Heart left ventricle (tissue), 16 donors: ENCODE data around the gene TMEM120B. TPM values are rescaled to one million over a fixed set of nuclear protein-coding genes. Genes with fewer than 3 reads are reported as not detected.
A peak's percentile ranks its signal among the peaks of the same experiment; 100 is the strongest.

Experiments used
- ATAC-seq, 4 donors: fragments of 200-7000 bp; cut with Tn5 transposase; one replicate each; pipeline ENCODE4 v1.9.1; 2020 to 2022; ENCODE audit warnings: moderate library complexity in 4 of 4, mild to moderate bottlenecking in 3 of 4, moderate number of reproducible peaks in 1 of 4
- DNase-seq, 5 donors: peaks; one replicate each; pipeline ENCODE4 v3.0.0-alpha.2; 2020
- H3K27ac ChIP-seq, 12 donors: fragments of 200-600 bp; sonication (generic) in 4 of 12; one replicate each; pipeline versions ENCODE4 v1.5.0 to v1.8.0; 2016 to 2022; ENCODE audit warnings: mild to moderate bottlenecking in 2 of 12
- H3K27me3 ChIP-seq, 9 donors: fragments of 200-600 bp; sonication (generic) in 2 of 9; one replicate each; pipeline versions ENCODE4 v1.5.1 to v1.8.0; 2016 to 2022; ENCODE audit warnings: mild to moderate bottlenecking in 3 of 9
- H3K36me3 ChIP-seq, 9 donors: fragments of 200-600 bp; sonication (generic) in 2 of 9; one replicate each; pipeline versions ENCODE4 v1.5.0 to v1.8.0; 2018 to 2022; ENCODE audit warnings: mild to moderate bottlenecking in 2 of 9
- H3K4me1 ChIP-seq, 12 donors: fragments of 200-600 bp; sonication (generic) in 4 of 12; one replicate each; pipeline versions ENCODE4 v1.5.0 to v1.8.0; 2016 to 2022; ENCODE audit warnings: mild to moderate bottlenecking in 3 of 12
- H3K4me3 ChIP-seq, 12 donors: fragments of 200-600 bp; sonication (generic) in 4 of 12; one replicate each; pipeline versions ENCODE4 v1.5.0 to v1.8.0; 2017 to 2022; ENCODE audit warnings: mild to moderate bottlenecking in 9 of 12, moderate library complexity in 4 of 12
- H3K9me3 ChIP-seq, 12 donors: fragments of 200-600 bp; sonication (generic) in 4 of 12; one replicate each; pipeline versions ENCODE4 v1.5.0 to v1.8.0; 2016 to 2022; ENCODE audit warnings: mild to moderate bottlenecking in 1 of 12
- CTCF ChIP-seq, 12 donors: fragments of 200-600 bp; sonication (generic) in 4 of 12; IDR thresholded peaks; one replicate each; pipeline versions ENCODE4 v1.5.0 to v1.8.0; 2018 to 2022; ENCODE audit warnings: antibody characterized with exemption in 12 of 12, mild to moderate bottlenecking in 5 of 12
- POLR2A ChIP-seq, 2 donors: fragments of 450-650 bp; IDR thresholded peaks; one replicate each; pipeline ENCODE4 v1.6.1; 2017; ENCODE audit warnings: antibody characterized with exemption in 2 of 2, mild to moderate bottlenecking in 2 of 2, moderate library complexity in 2 of 2
- WGBS, 4 donors: extraction: QIAGEN DNeasy Blood & Tissue Kit in 2 of 4; methylation state at CpG; one replicate each; pipeline versions ENCODE4 v1.1.5 to v1.1.7; 2013 to 2018; 5-methylcytosine and 5-hydroxymethylcytosine counted together
- intact Hi-C, 10 donors: fragments of 100-400 bp; cut with DNase I; formaldehyde crosslinking; loops; one replicate each; pipeline versions ENCODE4 v1.11.1 to v1.14.2; 2022
- polyA plus RNA-seq, 2 donors: library from polyadenylated mRNA; stranded (reverse); fragments of 200-250 nt; gene quantifications; one replicate each; pipeline ENCODE4 v1.2.3, GENCODE V29; 2013
- total RNA-seq, 9 donors: library from RNA; depleted of rRNA in 2 of 9; stranded (reverse); fragments of >200 nt in 2 of 9; fragmentation: NEBNext Ultra II Directional in 3 of 9; extraction: Animal tissue kit (Norgen Biotek cat#: 25700) in 3 of 9; gene quantifications; one replicate each; pipeline versions ENCODE4 v1.1.0 to v1.2.4, GENCODE V29; 2016 to 2023
- donor health status: ischemic (EF 13 %, LVEDD 7.1; RV severe dilation, severe dysfunction).
- donor health status: healthy with polysubstance abuse.
- donor health status: DM: no; HTN: yes; CAD: no.
- donor health status: DM: no; HTN: no; CAD: no.
- donor health status: ischemic (EF 25% LVEDD 6.9; RV normal size, moderate dysfunction).
- donor health status: ischemic (EF 25% LVEDD 5.7; RV mildly dilated, moderate dysfunction).
- donor health status: healthy.
- donor health status: DM: yes; HTN: yes; CAD: no.
- donor health status: ischemic (EF 35%, LVEDD 5.7; RV mildly dilated, moderate dysfunction).
- donor health status: nonischemic (EF 11% LVEDD 7.7; RV severe dilation, severe dysfunction).
- donor health status: DM: yes; HTN: yes; CAD: no.
- donor health status: PGD.
- donor health status: ischemic (EF 29% LVEDD 5.4; RV normal size, mild dysfunction).
- donor health status: nonischemic (EF 23%, LVEDD 6.1; RV moderate dilation, normal function).

The TMEM120B gene
- total and polyA plus RNA-seq, 11 donors = 5.8 to 13.2 (median 7.6) TPM

GRCh38 chr12:121709478-121709961 is 3.0 kb upstream of the TMEM120B start:
- intact Hi-C loops = no loop called here
- Histone ChIP-seq H3K4me1 (peaks cover 0 to 26% (median 21%) of the 10 kb centered on the region in 12 donors), H3K27me3 (no peaks in the 10 kb centered on the region), H3K36me3 (no peaks in the 10 kb centered on the region), H3K27ac (no peak overlapping the region), H3K4me3 (no peak overlapping the region), H3K9me3 (peaks cover 0 to 4% (median 0%) of the 10 kb centered on the region in 12 donors)
- DNase-seq (peak in 1 of 5 donors; percentile 6), ATAC-seq (no peak)
- TF ChIP-seq POLR2A (IDR thresholded peaks at IDR 0.05) (no peak), CTCF (IDR thresholded peaks at IDR 0.05) (no peak)
- WGBS, 4 donors = 86 to 91% (median 88%) methylated on average over 5 of the region's 5 CpGs

- TF ChIP-seq CTCF (IDR thresholded peaks at IDR 0.05) = no peak
- no peak for TF ChIP-seq POLR2A (IDR thresholded peaks at IDR 0.05)
- H3K27me3 ChIP-seq = no peaks in the 10 kb centered on the region
- intact Hi-C loops = loop anchor here in 5 of 10 donors (5.0 to 10.0 kb wide), 4 partner anchors 41 to 176 kb away; partner anchors contain the start of gene PSMD9 (in 2 of the 5)
- DNase-seq = no peak
- WGBS, 4 donors = 55 to 60% (median 58%) methylated on average over 24 of the region's 24 CpGs
- H3K4me1 ChIP-seq = peaks cover 0 to 29% (median 21%) of the 10 kb centered on the region in 12 donors
- H3K27ac ChIP-seq = peak overlapping the region; percentile 83 to 97 (median 94)
- peak overlapping the region; percentile 65 to 99 (median 96) for H3K4me3 ChIP-seq
- H3K36me3 ChIP-seq = no peaks in the 10 kb centered on the region
- ATAC-seq = peak in 1 of 4 donors; percentile 23
- H3K9me3 ChIP-seq = no peaks in the 10 kb centered on the region
Measured at GRCh38 chr12:121711361-121712189, 977 bp upstream of the TMEM120B start.

- intact Hi-C loops = loop anchor here in 5 of 10 donors (5.0 to 10.0 kb wide), 4 partner anchors 40 to 175 kb away; partner anchors contain the start of gene PSMD9 (in 2 of the 5)
- DNase-seq = peak; percentile 61 to 73 (median 66)
- peak; percentile 64 to 88 (median 78) for ATAC-seq
- Histone ChIP-seq H3K27me3 (no peaks in the 10 kb centered on the region), H3K36me3 (no peaks in the 10 kb centered on the region), H3K4me1 (peaks cover 0 to 29% (median 21%) of the 10 kb centered on the region in 12 donors), H3K9me3 (no peaks in the 10 kb centered on the region), H3K27ac (peak overlapping the region; percentile 83 to 97 (median 94)), H3K4me3 (peak overlapping the region; percentile 65 to 99 (median 96))
- TF ChIP-seq CTCF (IDR thresholded peaks at IDR 0.05) = no peak
- no peak for TF ChIP-seq POLR2A (IDR thresholded peaks at IDR 0.05)
- 0 to 1% (median 0%) methylated on average over 16 of the region's 16 CpGs for WGBS, 4 donors
Measured at GRCh38 chr12:121712190-121712460, 427 bp upstream of the TMEM120B start.

- DNase-seq = peak; percentile 27 to 63 (median 43)
- no peak for TF ChIP-seq CTCF (IDR thresholded peaks at IDR 0.05)
- peak in 1 of 2 donors; percentile 17 for TF ChIP-seq POLR2A (IDR thresholded peaks at IDR 0.05)
- Histone ChIP-seq H3K9me3 (no peaks in the 10 kb centered on the region), H3K4me1 (peaks cover 0 to 29% (median 21%) of the 10 kb centered on the region in 12 donors), H3K4me3 (peak overlapping the region; percentile 65 to 99 (median 96)), H3K27ac (peak overlapping the region in 10 of 12 donors; percentile 58 to 97 (median 94)), H3K36me3 (no peaks in the 10 kb centered on the region), H3K27me3 (no peaks in the 10 kb centered on the region)
- intact Hi-C loops = loop anchor here in 5 of 10 donors (5.0 to 10.0 kb wide), 4 partner anchors 39 to 174 kb away; partner anchors contain the start of gene PSMD9 (in 2 of the 5)
- 8 to 15% (median 11%) methylated on average over 10 to 14 of the region's 14 CpGs for WGBS, 4 donors
- ATAC-seq = peak in 3 of 4 donors; percentile 23 to 29 (median 25)
Measured at GRCh38 chr12:121713257-121713777, 765 bp downstream of the TMEM120B start.
